Right lobe of liver (tissue), 6 donors: ENCODE data around the gene BMX. TPM values are rescaled to one million over a fixed set of nuclear protein-coding genes. Genes with fewer than 3 reads are reported as not detected.

ENCODE experiments used
- ATAC-seq, 4 donors: fragments of 200-7000 bp; cut with Tn5 transposase; one replicate each; pipeline ENCODE4 v1.9.1; 2020; ENCODE audit warnings: mild to moderate bottlenecking in 4 of 4, moderate library complexity in 4 of 4
- DNase-seq, 3 donors: peaks; one replicate each; pipeline ENCODE4 v3.0.0-alpha.2; 2020
- H3K27ac ChIP-seq, 3 donors: fragments of 200-600 bp; one replicate each; pipeline ENCODE4 v1.8.0; 2022
- H3K27me3 ChIP-seq, 2 donors: fragments of 200-600 bp; one replicate each; pipeline ENCODE4 v1.8.0; 2022
- H3K36me3 ChIP-seq, 4 donors: fragments of 200-600 bp; sonication (generic) in 1 of 4; one replicate each; pipeline versions ENCODE4 v1.5.1 to v1.8.0; 2017 to 2022; ENCODE audit warnings: control low read depth in 1 of 4
- H3K4me1 ChIP-seq, 4 donors: fragments of 200-600 bp; sonication (generic) in 1 of 4; one replicate each; pipeline versions ENCODE4 v1.5.1 to v1.8.0; 2017 to 2022; ENCODE audit warnings: control low read depth in 1 of 4
- H3K4me3 ChIP-seq, 3 donors: fragments of 200-600 bp; one replicate each; pipeline ENCODE4 v1.8.0; 2022
- H3K9me3 ChIP-seq, 4 donors: fragments of 200-600 bp; sonication (generic) in 1 of 4; one replicate each; pipeline versions ENCODE4 v1.5.1 to v1.8.0; 2017 to 2022; ENCODE audit warnings: control low read depth in 1 of 4
- CTCF ChIP-seq, 4 donors: fragments of 200-600 bp in 3 of 4; fragments of 450-650 bp in 1 of 4; IDR thresholded peaks; one replicate each; pipeline versions ENCODE4 v1.5.1 to v1.8.0; 2016 to 2022; ENCODE audit warnings: antibody characterized with exemption in 4 of 4, mild to moderate bottlenecking in 2 of 4
- POLR2A ChIP-seq: fragments of 450-650 bp; IDR thresholded peaks from one replicate; pipeline ENCODE4 v1.6.1; 2017; ENCODE audit warnings: antibody characterized with exemption, mild to moderate bottlenecking
- WGBS: methylation state at CpG from one replicate; pipeline ENCODE4 v1.1.6; 2018; ENCODE audit warnings: low coverage, low lambda C conversion rate; ENCODE audit not compliant: insufficient coverage; ENCODE audit errors: missing lambda C conversion rate; 5-methylcytosine and 5-hydroxymethylcytosine counted together
- intact Hi-C, 2 donors: fragments of 100-400 bp; cut with DNase I; formaldehyde crosslinking; loops; one replicate each; pipeline versions ENCODE4 v1.11.2 to v1.14.1; 2022
- total RNA-seq, 6 experiments: library from RNA; depleted of rRNA in 2 of 6; stranded (reverse); fragments of >200 nt in 2 of 6; fragmentation: NEBNext Ultra II Directional in 3 of 6; extraction: Animal tissue kit (Norgen Biotek cat#: 25700) in 3 of 6; gene quantifications; one replicate each; pipeline versions ENCODE4 v1.1.0 to v1.2.4, GENCODE V29; 2016 to 2023
- donor health status: DM: no; HTN: yes; CAD: no.
- donor health status: DM: no; HTN: no; CAD: no.
- donor health status: DM: no; HTN: no; CAD: no.
- donor health status: DM: no; HTN: yes; CAD: no.
- donor health status: DM: no; HTN: yes; CAD: no.

The BMX gene
- total RNA-seq, 6 experiments from 2014 or later, result 0.33 to 1.7 (median 0.45) TPM

GRCh38 chrX:15563056-15563455 is 62.4 kb downstream of the BMX start:
- H3K36me3 ChIP-seq, result no peaks in the 10 kb centered on the region
- peak in 1 of 4 donors; percentile 24 for ATAC-seq
- TF ChIP-seq POLR2A, result no peak
- DNase-seq, result no peak
- H3K9me3 ChIP-seq, result no peaks in the 10 kb centered on the region
- peaks cover 0 to 4% (median 0%) of the 10 kb centered on the region in 4 donors for H3K4me1 ChIP-seq
- intact Hi-C loops, result no loop called here
- H3K4me3 ChIP-seq, result no peak overlapping the region
- 59% methylated on average over 7 of the region's 7 CpGs for WGBS
- H3K27me3 ChIP-seq, result no peaks in the 10 kb centered on the region
- H3K27ac ChIP-seq, result no peak overlapping the region

- peak; percentile 90 to 98 (median 96) for ATAC-seq
- Histone ChIP-seq H3K4me1 (peaks cover 0 to 4% (median 0%) of the 10 kb centered on the region in 4 donors), H3K4me3 (no peak overlapping the region), H3K36me3 (no peaks in the 10 kb centered on the region), H3K9me3 (no peaks in the 10 kb centered on the region), H3K27ac (no peak overlapping the region), H3K27me3 (no peaks in the 10 kb centered on the region)
- WGBS, result 5% methylated on average over 5 of the region's 5 CpGs
- DNase-seq, result peak; percentile 35 to 54 (median 53)
- intact Hi-C loops, result no loop called here
- TF ChIP-seq CTCF (IDR thresholded peaks at IDR 0.05) (peak; percentile 53 to 68 (median 56)), POLR2A (no peak)
Observed at GRCh38 chrX:15564981-15565579, 64.5 kb downstream of the BMX start.

- no peak for ATAC-seq
- WGBS, result 75% methylated on average over 1 of the region's 1 CpG
- DNase-seq, result no peak
- no peaks in the 10 kb centered on the region for H3K27me3 ChIP-seq
- no peaks in the 10 kb centered on the region for H3K36me3 ChIP-seq
- intact Hi-C loops, result no loop called here
- no peak overlapping the region for H3K27ac ChIP-seq
- TF ChIP-seq CTCF (IDR thresholded peaks at IDR 0.05), result no peak
- TF ChIP-seq POLR2A, result no peak
- no peak overlapping the region for H3K4me3 ChIP-seq
- no peaks in the 10 kb centered on the region for H3K9me3 ChIP-seq
- peaks cover 0 to 4% (median 0%) of the 10 kb centered on the region in 4 donors for H3K4me1 ChIP-seq
Observed at GRCh38 chrX:15566244-15566643, 65.6 kb downstream of the BMX start.

- intact Hi-C loops, result no loop called here
- Histone ChIP-seq H3K9me3 (no peaks in the 10 kb centered on the region), H3K4me1 (peaks cover 0 to 4% (median 0%) of the 10 kb centered on the region in 4 donors), H3K4me3 (no peak overlapping the region), H3K27me3 (no peaks in the 10 kb centered on the region), H3K27ac (no peak overlapping the region), H3K36me3 (no peaks in the 10 kb centered on the region)
- DNase-seq (no peak), ATAC-seq (no peak)
- WGBS, result 57% methylated on average over 1 of the region's 1 CpG
- TF ChIP-seq CTCF (IDR thresholded peaks at IDR 0.05) (no peak), POLR2A (no peak)
Observed at GRCh38 chrX:15567267-15567666, 66.7 kb downstream of the BMX start.

GRCh38 chrX:15567886-15568616 is 67.4 kb downstream of the BMX start:
- 31% methylated on average over 7 of the region's 7 CpGs for WGBS

More at GRCh38 chrX:15567886-15568616, 67.4 kb downstream of the BMX start:
- Histone ChIP-seq H3K27me3 (no peaks in the 10 kb centered on the region), H3K4me1 (peaks cover 0 to 4% (median 0%) of the 10 kb centered on the region in 4 donors), H3K36me3 (no peaks in the 10 kb centered on the region), H3K4me3 (no peak overlapping the region), H3K27ac (no peak overlapping the region), H3K9me3 (no peaks in the 10 kb centered on the region)
- intact Hi-C loops, result no loop called here
- ATAC-seq (peak in 3 of 4 donors; percentile 28 to 44 (median 28)), DNase-seq (no peak)
- TF ChIP-seq POLR2A (no peak), CTCF (IDR thresholded peaks at IDR 0.05) (peak; percentile 9 to 32 (median 30))
